ENCODE measurements around the gene VRK3.
"Not testable (repeated sequence)": the region's sequence is repeated elsewhere in the genome, so short reads cannot be mapped to it uniquely, and the experiment has no call there.

Gene VRK3

GRCh38 chr19:50025022-50025793 lies at the start of gene VRK3:
Gene VRK3, minus strand, starts transcription at chr19:50025372. Its CDS starts 9,210 bp downstream, at chr19:50016162.
- peak; percentile 99 for DNase-seq

GRCh38 chr19:50068382-50068781 lies 43.2 kb upstream of the VRK3 start:
- DNase-seq, result not testable (repeated sequence)

- no peak for DNase-seq
Measured at GRCh38 chr19:50067575-50067974, 42.4 kb upstream of the VRK3 start.

GRCh38 chr19:50065938-50066337 lies 40.8 kb upstream of the VRK3 start:
- DNase-seq, result no peak

- DNase-seq, result no peak
Measured at GRCh38 chr19:50061650-50062049, 36.5 kb upstream of the VRK3 start.

- DNase-seq, result no peak
Measured at GRCh38 chr19:50060107-50060506, 34.9 kb upstream of the VRK3 start.

GRCh38 chr19:50059045-50059444 lies 33.9 kb upstream of the VRK3 start:
- DNase-seq, result no peak

- DNase-seq, result no peak
Measured at GRCh38 chr19:50058425-50058824, 33.3 kb upstream of the VRK3 start.

GRCh38 chr19:50053119-50053518 lies 27.9 kb upstream of the VRK3 start:
- DNase-seq, result no peak

- no peak for DNase-seq
Measured at GRCh38 chr19:50051964-50052363, 26.8 kb upstream of the VRK3 start.

- DNase-seq, result not testable (repeated sequence)
Measured at GRCh38 chr19:50051228-50051895, 26.2 kb upstream of the VRK3 start.

- DNase-seq, result peak; percentile 95
Measured at GRCh38 chr19:50050406-50051227, 25.4 kb upstream of the VRK3 start.

- no peak for DNase-seq
Measured at GRCh38 chr19:50047671-50048070, 22.5 kb upstream of the VRK3 start.

GRCh38 chr19:50046649-50047503 lies 21.7 kb upstream of the VRK3 start:
- peak; percentile 71 for DNase-seq

GRCh38 chr19:50044922-50045321 lies 19.8 kb upstream of the VRK3 start:
- no peak for DNase-seq

GRCh38 chr19:50043967-50044366 lies 18.8 kb upstream of the VRK3 start:
- DNase-seq, result no peak

GRCh38 chr19:50042363-50043024 lies 17.3 kb upstream of the VRK3 start:
- DNase-seq, result no peak

GRCh38 chr19:50040967-50041366 lies 15.8 kb upstream of the VRK3 start:
- no peak for DNase-seq

- no peak for DNase-seq
Measured at GRCh38 chr19:50039968-50040367, 14.8 kb upstream of the VRK3 start.

GRCh38 chr19:50036908-50037307 lies 11.7 kb upstream of the VRK3 start:
- DNase-seq, result no peak

- no peak for DNase-seq
Measured at GRCh38 chr19:50030937-50031336, 5.8 kb upstream of the VRK3 start.

- DNase-seq, result no peak
Measured at GRCh38 chr19:50030225-50030624, 5.1 kb upstream of the VRK3 start.
